ENCODE measurements around the gene TRAF6. TPM values are rescaled to one million over a fixed set of nuclear protein-coding genes. Genes with fewer than 3 reads are reported as not detected.

Gene TRAF6
- total and polyA plus RNA-seq, 2 donors (not counting 3 experiments of a cell fraction or from before 2014, with no cell fraction given): 6.0 to 14.2 TPM

DNA sequence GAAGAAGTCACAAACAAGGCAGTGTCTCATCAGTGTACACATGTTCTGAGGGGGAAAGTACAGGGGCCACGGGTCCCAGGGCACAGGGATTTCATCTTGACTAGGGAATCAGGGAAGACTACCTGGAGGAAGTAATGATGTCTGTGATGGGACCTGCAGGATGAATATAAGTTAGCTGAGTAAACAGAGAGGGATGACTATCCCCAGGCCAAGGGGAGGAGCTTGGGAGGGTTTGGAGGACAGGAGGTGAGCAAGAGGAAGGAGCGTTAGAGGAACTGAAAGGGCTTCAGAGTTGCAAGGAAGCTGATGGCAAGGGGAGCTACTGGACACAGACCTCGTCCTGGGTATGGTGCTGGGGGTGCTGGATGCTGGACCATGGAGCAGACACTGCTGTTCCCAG lies 56.4 kb downstream of the TRAF6 start:
- Histone ChIP-seq H3K36me3 (ENCODE audit: control insufficient read depth in 2 of 2, extremely low read depth in 1 of 2, insufficient read depth in 2 of 2, low read length in 2 of 2) (no peaks in the 10 kb centered on the region), H3K27ac (ENCODE audit: insufficient read depth, low read depth, low read length) (no peak overlapping the region), H2AFZ (ENCODE audit: low read depth, low read length) (no peak overlapping the region), H3K9me1 (replicated peaks; ENCODE audit: control insufficient read depth, extremely low read depth, insufficient read depth, low read length) (no peaks in the 10 kb centered on the region), H3K9ac (replicated peaks; ENCODE audit: extremely low read depth, insufficient read depth, low read length) (no peak overlapping the region), H4K20me1 (replicated peaks; ENCODE audit: control insufficient read depth, extremely low read depth, insufficient read depth, low read length) (no peaks in the 10 kb centered on the region), H3K4me1 (ENCODE audit: control insufficient read depth, extremely low read depth, insufficient read depth, low read length) (no peaks in the 10 kb centered on the region), H3K4me3 (replicated peaks in 1 of 3; ENCODE audit: insufficient read depth in 1 of 3, low read depth in 1 of 3, low read length in 3 of 3) (no peak overlapping the region), H3K79me2 (ENCODE audit: control insufficient read depth, insufficient read depth, low read length) (no peaks in the 10 kb centered on the region), H3K9me3 (replicated peaks; ENCODE audit: control insufficient read depth, insufficient read depth, low read length) (no peaks in the 10 kb centered on the region), H3K4me2 (ENCODE audit: insufficient read depth, low read length) (no peak overlapping the region), H3K27me3 (ENCODE audit: control insufficient read depth in 2 of 2, insufficient read depth in 2 of 2, low read length in 2 of 2) (no peaks in the 10 kb centered on the region)
- BruUV-seq (replicated peaks): no TSS peak
- ChIA-PET POLR2A (interaction anchor here (1.1 to 1.2 kb wide), 2 partner anchors 22 to 33 kb away, joined by 3 read pairs; no protein-coding TSS in a partner anchor), CTCF (interaction anchor here (3.4 kb wide), 1 partner anchor 25 kb away, joined by 13 read pairs; no protein-coding TSS in a partner anchor)
- intact Hi-C loops (cut with micrococcal nuclease) (no loop called here), dilution Hi-C loops (cut with MboI; ENCODE audit: extremely low pct_ligation_motif_present, low sequenced_read_pairs) (no loop called here)
- FAIRE-seq (no peak), DNase-seq (ENCODE audit: low read depth, low spot score) (no peak)
- TF ChIP-seq POLR2AphosphoS5 (IDR thresholded peaks at IDR 0.05; ENCODE audit: insufficient read depth, low read depth, low read length) (no peak), EZH2 (IDR thresholded peaks at IDR 0.05; ENCODE audit: borderline replicate concordance, low read depth, low read length, severe bottlenecking) (no peak), JUN (IDR thresholded peaks at IDR 0.05; ENCODE audit: borderline replicate concordance, insufficient read depth, insufficient read length, low read depth) (no peak)
- TF ChIP-seq, protein P1, sequence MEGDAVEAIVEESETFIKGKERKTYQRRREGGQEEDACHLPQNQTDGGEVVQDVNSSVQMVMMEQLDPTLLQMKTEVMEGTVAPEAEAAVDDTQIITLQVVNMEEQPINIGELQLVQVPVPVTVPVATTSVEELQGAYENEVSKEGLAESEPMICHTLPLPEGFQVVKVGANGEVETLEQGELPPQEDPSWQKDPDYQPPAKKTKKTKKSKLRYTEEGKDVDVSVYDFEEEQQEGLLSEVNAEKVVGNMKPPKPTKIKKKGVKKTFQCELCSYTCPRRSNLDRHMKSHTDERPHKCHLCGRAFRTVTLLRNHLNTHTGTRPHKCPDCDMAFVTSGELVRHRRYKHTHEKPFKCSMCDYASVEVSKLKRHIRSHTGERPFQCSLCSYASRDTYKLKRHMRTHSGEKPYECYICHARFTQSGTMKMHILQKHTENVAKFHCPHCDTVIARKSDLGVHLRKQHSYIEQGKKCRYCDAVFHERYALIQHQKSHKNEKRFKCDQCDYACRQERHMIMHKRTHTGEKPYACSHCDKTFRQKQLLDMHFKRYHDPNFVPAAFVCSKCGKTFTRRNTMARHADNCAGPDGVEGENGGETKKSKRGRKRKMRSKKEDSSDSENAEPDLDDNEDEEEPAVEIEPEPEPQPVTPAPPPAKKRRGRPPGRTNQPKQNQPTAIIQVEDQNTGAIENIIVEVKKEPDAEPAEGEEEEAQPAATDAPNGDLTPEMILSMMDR (IDR thresholded peaks at IDR 0.05; ENCODE audit: extremely low read depth in 1 of 2, insufficient read depth in 1 of 2, low read depth in 1 of 2, low read length in 2 of 2): no peak

- BruUV-seq (replicated peaks): no TSS peak
- H3K9me3 ChIP-seq (replicated peaks; ENCODE audit: control insufficient read depth, insufficient read depth, low read length): no peaks in the 10 kb centered on the region
- H3K4me2 ChIP-seq (ENCODE audit: insufficient read depth, low read length): no peak overlapping the region
- no peaks in the 10 kb centered on the region for H3K36me3 ChIP-seq (ENCODE audit: control insufficient read depth in 2 of 2, extremely low read depth in 1 of 2, insufficient read depth in 2 of 2, low read length in 2 of 2)
- no peak for DNase-seq (ENCODE audit: low read depth, low spot score)
- intact Hi-C loops (cut with micrococcal nuclease) (no loop called here), dilution Hi-C loops (cut with MboI; ENCODE audit: extremely low pct_ligation_motif_present, low sequenced_read_pairs) (no loop called here)
- no peak overlapping the region for H2AFZ ChIP-seq (ENCODE audit: low read depth, low read length)
- no peaks in the 10 kb centered on the region for H3K9me1 ChIP-seq (replicated peaks; ENCODE audit: control insufficient read depth, extremely low read depth, insufficient read depth, low read length)
- H4K20me1 ChIP-seq (replicated peaks; ENCODE audit: control insufficient read depth, extremely low read depth, insufficient read depth, low read length): no peaks in the 10 kb centered on the region
- no peak overlapping the region for H3K27ac ChIP-seq (ENCODE audit: insufficient read depth, low read depth, low read length)
- no peaks in the 10 kb centered on the region for H3K4me1 ChIP-seq (ENCODE audit: control insufficient read depth, extremely low read depth, insufficient read depth, low read length)
- no peak overlapping the region for H3K9ac ChIP-seq (replicated peaks; ENCODE audit: extremely low read depth, insufficient read depth, low read length)
- TF ChIP-seq EZH2 (IDR thresholded peaks at IDR 0.05; ENCODE audit: borderline replicate concordance, low read depth, low read length, severe bottlenecking) (no peak), MYC (IDR thresholded peaks at IDR 0.05; ENCODE audit: low read depth, low read length) (no peak), POLR2A (IDR thresholded peaks at IDR 0.05; ENCODE audit: low read depth, low read length) (no peak), JUN (IDR thresholded peaks at IDR 0.05; ENCODE audit: borderline replicate concordance, insufficient read depth, insufficient read length, low read depth) (no peak), POLR2AphosphoS5 (IDR thresholded peaks at IDR 0.05; ENCODE audit: insufficient read depth, low read depth, low read length) (no peak), MAX (IDR thresholded peaks at IDR 0.05; ENCODE audit: insufficient read depth, insufficient read length) (no peak), FOS (IDR thresholded peaks at IDR 0.05; ENCODE audit: borderline replicate concordance, insufficient read depth, low read length) (no peak)
- TF ChIP-seq, protein P1 (IDR thresholded peaks at IDR 0.05; ENCODE audit: extremely low read depth in 1 of 2, insufficient read depth in 1 of 2, low read depth in 1 of 2, low read length in 2 of 2): no peak
- ChIA-PET POLR2A (interaction anchor here (1.1 to 1.2 kb wide), 2 partner anchors 21 to 32 kb away, joined by 3 read pairs; no protein-coding TSS in a partner anchor), CTCF (interaction anchor here (0.8 to 3.4 kb wide), 7 partner anchors 17 to 77 kb away, joined by 3 to 13 read pairs (median 3); no protein-coding TSS in a partner anchor)
- FAIRE-seq: no peak
- H3K27me3 ChIP-seq (ENCODE audit: control insufficient read depth in 2 of 2, insufficient read depth in 2 of 2, low read length in 2 of 2): no peaks in the 10 kb centered on the region
- H3K79me2 ChIP-seq (ENCODE audit: control insufficient read depth, insufficient read depth, low read length): no peaks in the 10 kb centered on the region
- no peak overlapping the region for H3K4me3 ChIP-seq (replicated peaks in 1 of 3; ENCODE audit: insufficient read depth in 1 of 3, low read depth in 1 of 3, low read length in 3 of 3)
Observed at GRCh38 chr11:36452961-36453360, 57.1 kb downstream of the TRAF6 start.
